PFSK-1 (cell line): ENCODE data around the gene INKA1.

Experiments used
- FOXP2 ChIP-seq: optimal IDR thresholded peaks from 2 replicates; pipeline ENCODE3; 2011; ENCODE audit warnings: borderline replicate concordance, control low read depth, inconsistent platforms; ENCODE audit not compliant: insufficient read depth; ENCODE audit errors: extremely low read length, extremely low read depth
- POLR2AphosphoS5 ChIP-seq: IDR thresholded peaks from 2 replicates; pipeline ENCODE4 v1.6.1; 2012; ENCODE audit warnings: low read depth, mild to moderate bottlenecking, control low read depth, low read length, moderate library complexity
- REST ChIP-seq, 2 experiments: IDR thresholded peaks; 2 replicates each; pipeline versions ENCODE4 v1.6.1 to v1.8.0; 2011 to 2012; ENCODE audit warnings: low read depth in 2 of 2, low read length in 2 of 2, control low read depth in 1 of 2, inconsistent platforms in 1 of 2, mild to moderate bottlenecking in 1 of 2, moderate library complexity in 1 of 2; ENCODE audit not compliant: insufficient read depth in 1 of 2
- SIN3A ChIP-seq: IDR thresholded peaks from 2 replicates; pipeline ENCODE4 v1.6.1; 2012; ENCODE audit warnings: mild to moderate bottlenecking, low read length, moderate library complexity, borderline replicate concordance; ENCODE audit not compliant: insufficient read depth
- TAF1 ChIP-seq: IDR thresholded peaks from 2 replicates; pipeline ENCODE4 v1.6.1; 2012; ENCODE audit warnings: low read length, control low read depth, borderline replicate concordance; ENCODE audit not compliant: insufficient read depth

The INKA1 gene

DNA sequence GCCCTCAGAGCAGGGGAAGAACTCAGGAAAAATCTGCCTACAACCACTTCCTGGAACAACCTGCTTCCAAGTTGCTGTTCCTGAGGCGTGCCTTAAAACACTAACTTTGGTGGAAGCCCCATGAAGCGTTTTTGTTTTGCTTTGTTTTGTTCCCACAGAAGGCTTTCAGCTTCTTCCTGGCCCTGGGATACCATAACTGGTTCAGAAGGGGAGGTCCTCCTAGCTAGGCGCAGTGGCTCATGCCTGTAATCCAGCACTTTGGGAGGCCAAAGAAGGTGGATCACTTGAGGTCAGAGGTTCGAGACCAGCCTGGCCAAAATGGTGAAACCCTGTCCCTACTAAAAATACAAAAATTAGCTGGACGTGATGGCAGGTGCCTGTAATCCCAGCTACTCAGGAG lies 15.5 kb upstream of the INKA1 start:
- TF ChIP-seq REST (IDR thresholded peaks at IDR 0.05; ENCODE audit: insufficient read depth in 1 of 2, low read depth in 2 of 2, low read length in 2 of 2) = no peak
- TF ChIP-seq FOXP2 = no peak
- no peak for TF ChIP-seq TAF1
- TF ChIP-seq POLR2AphosphoS5 = no peak
- TF ChIP-seq SIN3A = no peak

- TF ChIP-seq REST (IDR thresholded peaks at IDR 0.05; ENCODE audit: insufficient read depth in 1 of 2, low read depth in 2 of 2, low read length in 2 of 2) (no peak), POLR2AphosphoS5 (no peak), SIN3A (no peak), TAF1 (no peak), FOXP2 (no peak)
Measured at GRCh38 chr3:49788056-49788455, 15.0 kb upstream of the INKA1 start.

DNA sequence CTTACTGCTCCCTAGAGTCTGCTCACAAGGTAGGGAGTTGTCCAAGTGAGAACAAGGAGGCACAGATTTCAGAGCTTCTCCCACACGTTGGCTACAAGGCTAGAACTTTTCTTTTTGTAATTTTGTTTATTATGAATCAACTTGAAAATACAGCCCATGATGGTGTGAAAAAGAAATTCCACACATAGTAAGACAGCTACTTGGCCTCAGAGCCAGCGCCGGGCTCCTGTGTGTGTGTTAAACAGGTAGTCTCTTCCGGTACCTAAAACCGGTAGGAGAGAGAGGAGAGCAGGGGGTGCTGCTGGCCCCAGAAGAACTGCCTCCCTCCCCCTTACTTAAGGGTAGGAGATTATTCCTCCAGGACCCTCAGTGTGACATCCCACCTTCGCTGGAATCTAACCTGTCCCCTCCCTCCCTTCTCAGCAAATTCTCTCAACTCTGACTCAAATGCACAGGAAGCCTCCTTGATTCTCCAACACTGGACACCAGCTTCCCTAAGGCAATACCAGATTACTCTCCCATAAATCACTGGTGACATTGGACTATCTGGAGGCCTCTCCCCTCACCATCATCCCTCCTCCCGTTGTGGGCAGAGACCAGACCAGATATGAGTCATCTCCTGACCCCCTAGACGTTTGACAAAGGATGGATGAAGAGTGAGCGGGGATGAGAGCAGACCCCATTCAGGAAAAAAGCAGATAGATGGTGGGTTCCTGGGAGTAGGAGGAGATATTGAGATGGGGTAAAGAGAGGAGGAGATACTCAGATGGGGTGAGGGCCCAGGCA lies 12.2 kb upstream of the INKA1 start:
- TF ChIP-seq FOXP2 (no peak), TAF1 (no peak), SIN3A (no peak), POLR2AphosphoS5 (no peak), REST (IDR thresholded peaks at IDR 0.05; ENCODE audit: insufficient read depth in 1 of 2, low read depth in 2 of 2, low read length in 2 of 2) (no peak)

DNA sequence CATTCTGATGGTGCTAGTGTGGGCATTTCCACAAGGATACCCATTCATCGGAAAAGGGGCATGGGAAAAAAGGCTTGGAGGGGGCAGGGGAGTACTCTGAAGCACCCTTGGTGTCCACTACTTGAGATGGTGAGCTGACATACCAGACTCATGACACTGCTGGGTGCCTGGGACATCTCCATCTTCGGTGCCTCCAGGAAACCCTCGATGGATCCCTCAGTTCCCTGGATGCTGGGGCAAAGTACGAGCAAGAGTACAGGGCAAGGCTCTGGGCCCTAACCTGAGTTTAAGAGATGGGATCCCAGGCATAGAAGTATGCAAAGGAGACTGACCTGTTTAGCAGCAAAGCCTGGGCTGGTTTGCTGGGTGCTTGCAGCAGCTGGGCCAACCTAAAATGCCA lies 11.5 kb upstream of the INKA1 start:
- no peak for TF ChIP-seq POLR2AphosphoS5
- no peak for TF ChIP-seq TAF1
- TF ChIP-seq REST (IDR thresholded peaks at IDR 0.05; ENCODE audit: insufficient read depth in 1 of 2, low read depth in 2 of 2, low read length in 2 of 2) = no peak
